ENCODE results near the gene SLC35F1.

Gene SLC35F1

GRCh38 chr6:118298476-118299427, 391.7 kb downstream of the SLC35F1 start:
- ChIA-PET POLR2A (no interaction called here), CTCF (interaction anchor here (0.7 kb wide), 1 partner anchor 247 kb away, joined by 3 read pairs; no protein-coding TSS in a partner anchor)
- DNase-seq (ENCODE audit: extremely low spot score) = no peak
- no peak for TF ChIP-seq L3MBTL2 (conservative IDR thresholded peaks at IDR 0.05)
- TF ChIP-seq HDGF (IDR thresholded peaks at IDR 0.05; ENCODE audit: borderline replicate concordance) = no peak
- no peak for TF ChIP-seq SP1 (IDR thresholded peaks at IDR 0.05)
- TF ChIP-seq FOXM1 (IDR thresholded peaks at IDR 0.05; ENCODE audit: borderline replicate concordance) = no peak
- TF ChIP-seq ELF4 (IDR thresholded peaks at IDR 0.05) = no peak
- TF ChIP-seq LEF1 (IDR thresholded peaks at IDR 0.05; ENCODE audit: borderline replicate concordance) = no peak
- TF ChIP-seq BHLHE40 (IDR thresholded peaks at IDR 0.05; ENCODE audit: borderline replicate concordance) = no peak
- TF ChIP-seq TARDBP (IDR thresholded peaks at IDR 0.05) = no peak
- TF ChIP-seq CTBP1 (IDR thresholded peaks at IDR 0.05; ENCODE audit: borderline replicate concordance) = no peak
- TF ChIP-seq PKNOX1 (IDR thresholded peaks at IDR 0.05) = no peak
- TF ChIP-seq FOXA1 (IDR thresholded peaks at IDR 0.05) = no peak
- TF ChIP-seq ARNT (IDR thresholded peaks at IDR 0.05) = no peak
- TF ChIP-seq FOXK2 (IDR thresholded peaks at IDR 0.05) = no peak

DNA sequence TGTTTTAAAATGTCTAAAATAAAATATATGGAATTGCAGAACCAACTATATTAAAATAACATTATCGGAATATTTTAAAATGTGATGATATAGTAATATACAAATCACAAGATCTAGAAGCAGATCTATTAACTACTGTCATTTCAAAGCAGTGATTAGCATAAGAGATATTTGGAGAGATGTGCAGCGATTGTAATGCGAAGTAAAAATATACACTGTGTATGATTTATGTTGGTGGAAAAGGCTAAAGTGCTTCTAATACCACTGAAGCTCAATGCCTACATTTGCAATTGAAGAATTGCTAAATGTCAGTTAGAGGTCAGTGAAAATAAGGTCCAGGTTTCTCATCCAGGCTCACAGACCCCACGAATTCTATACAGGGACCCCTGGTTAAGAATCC, 392.4 kb downstream of the SLC35F1 start:
- TF ChIP-seq SP1 (IDR thresholded peaks at IDR 0.05) = no peak
- TF ChIP-seq ARNT (IDR thresholded peaks at IDR 0.05) = no peak
- no peak for TF ChIP-seq BHLHE40 (IDR thresholded peaks at IDR 0.05; ENCODE audit: borderline replicate concordance)
- TF ChIP-seq FOXK2 (IDR thresholded peaks at IDR 0.05) = no peak
- no peak for TF ChIP-seq HDGF (IDR thresholded peaks at IDR 0.05; ENCODE audit: borderline replicate concordance)
- TF ChIP-seq TARDBP (IDR thresholded peaks at IDR 0.05) = no peak
- no peak for TF ChIP-seq CTBP1 (IDR thresholded peaks at IDR 0.05; ENCODE audit: borderline replicate concordance)
- TF ChIP-seq FOXA1 (IDR thresholded peaks at IDR 0.05) = no peak
- no peak for TF ChIP-seq ELF4 (IDR thresholded peaks at IDR 0.05)
- no peak for TF ChIP-seq ZNF384 (IDR thresholded peaks at IDR 0.05)
- no peak for TF ChIP-seq PKNOX1 (IDR thresholded peaks at IDR 0.05)
- TF ChIP-seq L3MBTL2 (conservative IDR thresholded peaks at IDR 0.05) = no peak
- TF ChIP-seq FOXM1 (IDR thresholded peaks at IDR 0.05; ENCODE audit: borderline replicate concordance) = no peak
- no peak for TF ChIP-seq SUZ12 (IDR thresholded peaks at IDR 0.05)
- no peak for TF ChIP-seq LEF1 (IDR thresholded peaks at IDR 0.05; ENCODE audit: borderline replicate concordance)
- TF ChIP-seq NFRKB (IDR thresholded peaks at IDR 0.05) = no peak
- POLR2A ChIA-PET = no interaction called here
- DNase-seq (ENCODE audit: extremely low spot score) = no peak
- CTCF ChIA-PET = interaction anchor here (0.7 kb wide), 1 partner anchor 246 kb away, joined by 3 read pairs; no protein-coding TSS in a partner anchor

DNA sequence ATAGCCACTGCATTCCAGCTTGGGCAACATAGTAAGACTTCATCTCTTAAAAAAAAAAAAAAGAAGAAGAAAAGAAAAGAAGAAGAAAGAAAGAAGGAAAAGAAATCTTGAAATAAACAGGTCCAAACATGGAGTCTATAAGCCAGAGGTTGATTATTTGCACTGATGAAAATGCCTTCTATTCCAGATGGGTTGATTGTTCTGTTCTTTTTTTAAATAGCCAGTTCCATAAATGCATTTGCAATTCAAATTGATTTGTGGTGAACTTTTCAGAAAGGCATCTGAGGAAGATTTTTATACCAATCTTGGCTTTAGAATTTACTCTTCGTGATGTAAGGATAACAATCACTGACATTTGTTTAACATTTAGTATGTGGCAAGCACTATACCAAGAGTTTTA, 397.3 kb downstream of the SLC35F1 start:
- no peak for TF ChIP-seq SP1 (IDR thresholded peaks at IDR 0.05)
- TF ChIP-seq NFRKB (IDR thresholded peaks at IDR 0.05) = no peak
- no peak for TF ChIP-seq ZNF384 (IDR thresholded peaks at IDR 0.05)
- no peak for TF ChIP-seq FOXM1 (IDR thresholded peaks at IDR 0.05; ENCODE audit: borderline replicate concordance)
- no peak for TF ChIP-seq FOXA1 (IDR thresholded peaks at IDR 0.05)
- no peak for TF ChIP-seq L3MBTL2 (conservative IDR thresholded peaks at IDR 0.05)
- no peak for TF ChIP-seq SUZ12 (IDR thresholded peaks at IDR 0.05)
- no peak for TF ChIP-seq ARNT (IDR thresholded peaks at IDR 0.05)
- TF ChIP-seq ELF4 (IDR thresholded peaks at IDR 0.05) = no peak
- no peak for TF ChIP-seq FOXK2 (IDR thresholded peaks at IDR 0.05)
- TF ChIP-seq LEF1 (IDR thresholded peaks at IDR 0.05; ENCODE audit: borderline replicate concordance) = no peak
- TF ChIP-seq CTBP1 (IDR thresholded peaks at IDR 0.05; ENCODE audit: borderline replicate concordance) = no peak
- TF ChIP-seq TARDBP (IDR thresholded peaks at IDR 0.05) = no peak
- TF ChIP-seq BHLHE40 (IDR thresholded peaks at IDR 0.05; ENCODE audit: borderline replicate concordance) = no peak
- ChIA-PET POLR2A (no interaction called here), CTCF (no interaction called here)
- no peak for DNase-seq (ENCODE audit: extremely low spot score)

- no peak for TF ChIP-seq ZNF384 (IDR thresholded peaks at IDR 0.05)
- no peak for TF ChIP-seq FOXA1 (IDR thresholded peaks at IDR 0.05)
- TF ChIP-seq ARNT (IDR thresholded peaks at IDR 0.05) = no peak
- TF ChIP-seq TARDBP (IDR thresholded peaks at IDR 0.05) = no peak
- no peak for TF ChIP-seq FOXM1 (IDR thresholded peaks at IDR 0.05; ENCODE audit: borderline replicate concordance)
- no peak for TF ChIP-seq L3MBTL2 (conservative IDR thresholded peaks at IDR 0.05)
- no peak for TF ChIP-seq SP1 (IDR thresholded peaks at IDR 0.05)
- no peak for TF ChIP-seq PKNOX1 (IDR thresholded peaks at IDR 0.05)
- no peak for TF ChIP-seq FOXK2 (IDR thresholded peaks at IDR 0.05)
- TF ChIP-seq BHLHE40 (IDR thresholded peaks at IDR 0.05; ENCODE audit: borderline replicate concordance) = no peak
- TF ChIP-seq SUZ12 (IDR thresholded peaks at IDR 0.05) = no peak
- no peak for TF ChIP-seq HDGF (IDR thresholded peaks at IDR 0.05; ENCODE audit: borderline replicate concordance)
- TF ChIP-seq LEF1 (IDR thresholded peaks at IDR 0.05; ENCODE audit: borderline replicate concordance) = no peak
- TF ChIP-seq CTBP1 (IDR thresholded peaks at IDR 0.05; ENCODE audit: borderline replicate concordance) = no peak
- no peak for TF ChIP-seq NFRKB (IDR thresholded peaks at IDR 0.05)
- TF ChIP-seq ELF4 (IDR thresholded peaks at IDR 0.05) = no peak
- ChIA-PET CTCF (no interaction called here), POLR2A (no interaction called here)
- DNase-seq (ENCODE audit: extremely low spot score) = no peak
Observed at GRCh38 chr6:118305081-118305480, 398.0 kb downstream of the SLC35F1 start.

DNA sequence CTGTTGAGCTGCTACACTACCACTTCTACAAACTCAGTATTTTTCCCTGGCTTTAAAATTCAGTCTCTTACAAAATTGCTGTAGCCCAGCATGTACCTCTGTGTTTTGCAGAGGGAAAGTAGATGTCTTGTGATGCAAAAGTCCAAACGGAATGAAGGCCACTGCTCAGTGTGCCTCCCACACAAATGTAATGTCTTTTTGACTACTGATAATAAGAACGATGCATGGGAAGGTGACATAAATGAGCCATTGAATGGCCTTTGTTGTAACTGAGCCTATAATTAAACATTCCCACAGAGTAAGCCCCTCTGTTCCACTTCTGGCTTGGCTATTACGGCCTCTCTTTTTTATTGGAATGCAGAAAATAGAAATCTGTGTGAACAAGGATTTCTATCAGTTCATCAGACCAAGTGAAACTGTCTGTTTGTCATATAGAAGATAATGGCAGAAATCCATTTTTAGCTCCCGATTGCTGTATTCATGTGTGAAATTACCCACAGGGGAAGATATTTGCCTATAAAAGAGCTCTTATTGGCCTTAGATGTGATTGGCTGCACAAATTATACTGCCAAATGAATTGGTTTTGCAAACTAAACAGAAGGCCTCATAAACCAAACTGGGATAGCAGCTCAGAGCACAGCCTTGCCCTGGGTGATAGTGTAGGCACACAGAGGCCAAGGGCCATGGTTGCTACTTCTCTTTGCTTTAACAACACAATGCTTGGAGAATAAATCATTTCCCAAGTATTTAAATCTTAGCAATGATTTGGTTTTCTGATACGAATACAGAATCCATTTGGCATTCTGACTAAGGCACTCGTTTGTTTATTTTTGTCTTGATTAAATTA, 399.6 kb downstream of the SLC35F1 start:
- ChIA-PET POLR2A (no interaction called here), CTCF (no interaction called here)

More for the DNA sequence above, 399.6 kb downstream of the SLC35F1 start:
- DNase-seq (ENCODE audit: extremely low spot score) = no peak
- no peak for TF ChIP-seq PKNOX1 (IDR thresholded peaks at IDR 0.05)
- no peak for TF ChIP-seq SUZ12 (IDR thresholded peaks at IDR 0.05)
- no peak for TF ChIP-seq FOXA1 (IDR thresholded peaks at IDR 0.05)
- no peak for TF ChIP-seq FOXK2 (IDR thresholded peaks at IDR 0.05)
- TF ChIP-seq LEF1 (IDR thresholded peaks at IDR 0.05; ENCODE audit: borderline replicate concordance) = no peak
- TF ChIP-seq BHLHE40 (IDR thresholded peaks at IDR 0.05; ENCODE audit: borderline replicate concordance) = no peak
- TF ChIP-seq L3MBTL2 (conservative IDR thresholded peaks at IDR 0.05) = no peak
- no peak for TF ChIP-seq NFRKB (IDR thresholded peaks at IDR 0.05)
- no peak for TF ChIP-seq CTBP1 (IDR thresholded peaks at IDR 0.05; ENCODE audit: borderline replicate concordance)
- TF ChIP-seq ELF4 (IDR thresholded peaks at IDR 0.05) = no peak
- no peak for TF ChIP-seq ZNF384 (IDR thresholded peaks at IDR 0.05)
- TF ChIP-seq HDGF (IDR thresholded peaks at IDR 0.05; ENCODE audit: borderline replicate concordance) = no peak
